Stimulated activated CD4-positive, alpha-beta T cell treated with anti-CD3 and anti-CD28 coated beads, Interleukin-1b, Interleukin-23, amount 100 ng/mL, for 4 hours (primary cell): ENCODE data around the gene TP63.
"Not testable (repeated sequence)": the region's sequence is repeated elsewhere in the genome, so short reads cannot be mapped to it uniquely, and the experiment has no call there.

Source experiments
- DNase-seq, 2 donors: peaks; one replicate each; pipeline ENCODE4 v3.0.0-alpha.2; 2020; ENCODE audit warnings: low read depth in 2 of 2

Gene TP63

DNA sequence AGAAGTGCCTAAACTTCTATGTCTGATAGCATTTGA, at the start of gene TP63:
TSS of gene TP63 (plus strand) at position 17 of the 36 bp plus-strand sequence. CDS start 127 bp downstream, outside the sequence.
- no peak for DNase-seq

GRCh38 chr3:189582179-189582578, 49.0 kb upstream of the TP63 start:
- DNase-seq = no peak

- no peak for DNase-seq
Observed at GRCh38 chr3:189584645-189585044, 46.5 kb upstream of the TP63 start.

- DNase-seq = no peak
Observed at GRCh38 chr3:189586941-189587663, 44.1 kb upstream of the TP63 start.

DNA sequence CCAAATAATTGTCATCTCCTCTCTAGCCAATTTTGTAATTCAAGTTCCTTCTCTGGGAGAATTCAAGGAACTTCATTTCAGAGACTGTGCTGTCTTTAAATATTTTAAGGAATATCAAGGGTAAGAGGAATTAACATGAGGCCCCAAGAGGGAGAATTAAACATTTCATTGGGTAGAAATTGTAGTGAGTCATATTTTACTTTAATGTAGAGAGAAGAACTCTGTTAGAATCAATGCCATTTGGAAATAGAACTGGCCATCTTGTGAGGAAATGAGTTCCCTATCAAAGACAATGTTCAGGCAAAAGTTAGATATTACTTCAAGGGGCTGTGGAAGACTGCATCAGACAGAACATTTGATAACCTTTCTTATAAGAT, 43.5 kb upstream of the TP63 start:
- DNase-seq = no peak

DNA sequence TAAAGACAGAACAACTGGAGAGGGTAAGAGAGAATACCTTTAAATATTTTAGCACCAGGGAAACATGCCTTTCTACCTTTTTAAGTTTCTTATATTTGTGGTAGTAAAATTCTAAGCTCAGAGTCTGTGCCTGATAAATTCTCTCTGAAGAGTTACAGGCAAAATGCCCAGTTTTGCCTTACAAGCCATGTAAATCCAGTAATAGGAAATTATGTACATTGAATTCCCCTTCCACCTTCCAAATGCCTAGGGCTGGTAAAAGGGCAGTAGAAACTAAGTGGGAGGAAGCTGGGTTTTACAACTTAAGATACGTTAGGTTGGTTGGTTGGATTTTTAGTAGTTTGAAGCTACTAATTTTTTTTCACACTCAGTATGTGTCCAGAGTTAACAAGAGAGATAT, 43.1 kb upstream of the TP63 start:
- DNase-seq = no peak

DNA sequence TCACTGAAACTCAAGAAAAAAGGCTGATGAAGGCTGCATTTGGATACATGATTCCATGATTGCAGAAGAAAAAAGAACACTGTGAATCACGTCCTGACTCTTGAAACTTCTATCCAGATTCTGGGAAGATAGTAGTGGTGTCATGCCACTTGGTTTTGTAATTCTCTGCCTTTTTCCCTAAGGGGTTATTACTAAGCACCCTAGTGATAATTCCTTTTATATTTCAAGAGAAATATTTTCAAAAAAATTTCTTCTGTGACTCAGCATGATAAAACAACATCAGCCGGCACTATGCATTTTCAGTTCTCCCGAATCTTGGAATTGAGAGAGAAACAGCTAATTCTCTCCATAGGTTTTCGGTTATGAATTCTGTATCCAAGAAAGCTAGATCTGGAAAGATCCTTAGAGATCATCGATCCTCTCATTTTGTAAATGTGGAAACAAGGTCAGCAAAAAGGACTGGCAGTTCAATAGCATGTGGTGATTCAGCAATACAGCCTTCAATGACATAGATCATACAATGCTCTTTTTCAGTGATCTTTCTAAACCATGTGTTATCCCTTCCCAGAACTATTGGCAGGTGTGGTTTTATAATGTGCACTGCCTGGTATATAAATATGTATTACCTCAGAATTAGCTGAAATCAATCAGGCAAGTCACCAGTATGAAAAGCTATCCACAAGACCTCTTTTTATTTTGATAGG, 42.6 kb upstream of the TP63 start:
- no peak for DNase-seq

DNA sequence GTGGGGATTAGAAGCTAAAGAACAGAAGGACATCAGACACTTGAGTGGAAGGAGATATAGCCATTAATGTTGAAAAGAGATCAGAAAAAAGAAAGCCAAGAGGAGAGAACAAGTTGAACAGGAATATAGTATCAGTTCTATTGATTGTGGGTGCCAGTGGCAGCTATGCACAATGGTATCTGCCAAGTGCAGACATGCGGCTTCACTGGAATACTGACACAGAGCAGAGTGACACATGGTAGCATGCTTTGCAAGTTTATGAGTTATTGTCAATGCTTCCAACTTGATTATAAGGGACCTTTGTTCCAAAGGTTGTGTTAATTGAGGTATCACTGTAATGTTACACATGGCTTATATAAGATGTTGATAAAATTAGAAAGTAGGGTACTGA, 42.0 kb upstream of the TP63 start:
- DNase-seq = no peak

DNA sequence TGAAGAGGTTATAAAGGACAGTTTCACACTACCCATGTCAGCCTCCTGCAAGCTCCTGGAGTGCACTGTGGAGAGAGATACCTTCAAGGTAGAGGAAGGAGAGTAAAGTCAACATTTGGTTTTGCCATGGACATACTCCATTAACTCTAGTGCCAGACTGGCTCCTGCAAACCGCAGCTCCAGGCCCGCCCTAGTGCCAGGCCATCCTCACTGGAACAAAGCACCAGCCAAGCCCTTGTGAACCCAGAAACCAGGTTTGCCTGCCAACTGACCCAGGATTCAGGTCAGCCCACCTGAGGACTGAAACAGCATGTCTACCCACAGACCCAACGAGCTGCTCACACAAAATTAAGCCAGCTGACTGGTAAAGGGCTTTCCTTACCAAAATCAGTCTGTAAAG, 41.0 kb upstream of the TP63 start:
- DNase-seq = no peak

DNA sequence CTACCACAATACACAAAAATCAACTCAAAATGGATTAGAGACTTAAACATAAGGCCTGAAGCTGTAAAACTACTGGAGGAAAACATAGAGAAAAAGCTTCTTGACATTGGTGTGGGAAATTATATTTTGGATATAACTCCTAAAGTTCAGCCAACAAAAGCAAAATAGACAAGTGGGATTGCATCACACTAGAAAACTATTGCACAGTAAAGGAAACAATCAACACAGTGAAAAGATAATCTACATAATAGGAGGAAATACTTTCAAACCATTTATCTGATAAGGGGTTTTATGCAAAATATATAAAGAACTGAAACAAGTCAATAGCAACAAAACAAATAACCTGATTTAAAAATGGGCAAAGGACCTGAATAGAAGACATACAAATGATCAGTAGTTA, 37.6 kb upstream of the TP63 start:
- no peak for DNase-seq

- not testable (repeated sequence) for DNase-seq
Observed at GRCh38 chr3:189596078-189596979, 34.9 kb upstream of the TP63 start.

GRCh38 chr3:189597918-189598317, 33.3 kb upstream of the TP63 start:
- no peak for DNase-seq

DNA sequence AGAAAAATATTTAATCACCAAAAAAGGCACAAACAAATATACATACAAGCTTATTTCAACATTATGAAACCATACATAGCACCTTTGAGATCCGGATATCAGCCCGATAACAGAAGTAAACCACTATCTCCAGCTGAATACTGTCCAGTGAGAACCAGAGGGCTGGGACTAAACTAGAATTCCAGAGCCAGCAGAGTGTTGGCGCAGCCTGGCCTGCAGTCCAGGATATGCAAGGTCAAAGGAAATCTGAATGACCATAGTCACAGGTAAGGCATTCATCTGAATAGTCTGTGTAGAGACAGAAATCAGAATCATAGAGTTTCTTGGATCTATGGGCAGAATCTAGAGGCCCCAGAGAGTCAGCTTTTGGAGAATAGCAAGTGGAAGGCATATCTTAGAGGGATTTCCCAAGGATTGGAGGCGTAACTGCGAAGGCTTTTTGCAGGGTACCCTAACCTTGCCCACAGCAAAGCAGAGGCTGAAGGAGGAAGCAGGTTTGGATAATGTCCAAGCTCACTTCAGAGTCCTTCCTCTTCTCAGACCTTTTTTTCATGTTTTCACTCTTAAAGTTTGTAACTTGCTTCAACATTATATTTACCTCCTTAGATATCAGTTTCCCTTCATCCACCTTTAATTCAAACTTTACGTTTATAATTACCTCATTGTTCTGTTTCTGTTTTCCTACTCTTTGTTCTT, 32.5 kb upstream of the TP63 start:
- no peak for DNase-seq

DNA sequence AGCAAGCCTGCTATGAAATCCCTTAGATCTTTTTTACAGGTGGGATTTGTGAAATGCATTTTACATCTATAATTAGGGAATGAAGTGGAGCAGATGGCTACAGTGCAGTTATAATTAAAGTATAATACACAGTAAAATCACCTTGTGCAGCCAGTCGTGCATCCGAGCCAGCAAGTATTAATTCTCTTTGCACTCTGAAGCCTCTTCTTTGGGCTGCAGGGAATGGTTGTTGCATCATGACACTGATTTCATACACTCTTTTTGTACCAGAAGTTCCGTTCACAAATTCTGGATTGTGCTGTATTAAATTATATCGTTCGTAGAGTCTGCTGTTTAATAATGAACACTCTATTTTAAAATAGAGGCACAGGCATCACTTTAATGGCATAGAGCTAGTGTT, 28.7 kb upstream of the TP63 start:
- no peak for DNase-seq

- DNase-seq = no peak
Observed at GRCh38 chr3:189605717-189606116, 25.5 kb upstream of the TP63 start.

DNA sequence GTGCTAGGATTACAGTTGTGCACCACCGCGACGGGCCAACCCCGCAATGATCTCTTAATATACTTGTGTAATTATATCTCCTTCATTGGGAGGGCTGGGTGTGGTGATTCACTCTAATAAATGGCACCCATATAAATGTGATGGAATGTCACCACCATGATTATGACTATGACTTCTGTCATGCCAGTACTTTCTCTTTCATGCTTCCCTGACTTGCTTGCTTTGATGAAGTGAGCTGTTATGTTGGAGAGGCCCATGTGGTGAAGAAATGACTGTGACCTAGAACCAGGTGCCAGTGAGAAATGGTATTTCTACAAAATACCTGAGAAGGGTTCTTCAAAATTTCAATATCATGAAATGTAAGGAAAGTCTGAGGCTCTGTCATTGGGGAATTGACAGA, 24.4 kb upstream of the TP63 start:
- no peak for DNase-seq

GRCh38 chr3:189612641-189613040, 18.5 kb upstream of the TP63 start:
- not testable (repeated sequence) for DNase-seq

DNA sequence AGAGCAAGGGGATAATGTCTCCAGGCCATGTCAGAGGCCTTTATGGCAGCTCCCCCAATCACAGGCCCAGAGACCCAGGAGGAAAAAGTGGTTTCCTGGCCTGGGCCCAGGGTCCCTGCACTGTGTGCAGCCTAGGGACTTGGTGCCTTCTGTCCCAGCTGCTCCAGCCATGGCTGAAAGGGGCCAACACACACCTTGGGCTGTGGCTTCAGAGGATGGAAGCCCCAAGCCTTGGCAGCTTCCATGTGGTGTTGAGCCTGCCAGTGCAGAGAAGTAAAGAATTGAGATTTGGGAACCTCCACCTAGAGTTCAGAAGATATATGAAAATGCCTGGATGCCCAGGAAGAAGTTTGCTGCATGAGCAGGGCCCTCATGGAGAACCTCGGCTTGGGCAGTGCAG, 18.1 kb upstream of the TP63 start:
- DNase-seq = no peak

GRCh38 chr3:189621948-189622603, 9.1 kb upstream of the TP63 start:
- DNase-seq = no peak

GRCh38 chr3:189622629-189623028, 8.6 kb upstream of the TP63 start:
- no peak for DNase-seq

DNA sequence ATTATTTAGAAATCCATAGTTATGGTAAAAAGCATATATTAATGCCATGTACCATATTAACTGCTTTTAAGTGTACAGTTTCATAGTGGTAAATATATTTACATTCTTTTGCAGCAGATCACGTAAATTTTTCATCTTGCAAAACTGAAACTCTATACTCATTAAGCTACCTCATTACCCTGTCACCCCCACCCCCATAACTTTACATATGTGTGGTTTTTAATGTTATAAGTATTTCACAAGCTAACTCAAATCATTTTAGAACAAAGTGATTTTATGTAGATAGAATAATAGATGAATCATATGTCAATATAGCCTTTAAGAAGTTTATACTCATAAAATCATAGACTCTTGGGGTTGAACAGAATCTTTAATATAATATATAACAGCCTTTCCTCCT, 7.1 kb upstream of the TP63 start:
- no peak for DNase-seq

- no peak for DNase-seq
Observed at GRCh38 chr3:189625071-189625470, 6.1 kb upstream of the TP63 start.
